Neuronal stem cell (in vitro differentiated cells): ENCODE measurements around the gene MLN.
A peak's percentile ranks its signal among the peaks of the same experiment; 100 is the strongest.

Source experiments
- DNase-seq: peaks from one replicate; pipeline ENCODE4 v3.0.0-alpha.2; 2013; ENCODE audit warnings: low spot score
- H2AFZ ChIP-seq: one replicate; pipeline ENCODE4 v1.6.1; 2013; ENCODE audit warnings: mild to moderate bottlenecking, low read length, inconsistent platforms
- H2AK5ac ChIP-seq: 2 replicates; pipeline ENCODE4 v1.6.1; 2013; ENCODE audit warnings: low read depth, mild to moderate bottlenecking, inconsistent platforms, low read length, moderate library complexity, mixed read lengths
- H2BK120ac ChIP-seq: 2 replicates; pipeline ENCODE4 v1.6.1; 2013; ENCODE audit warnings: low read depth, mild to moderate bottlenecking, inconsistent platforms, low read length, moderate library complexity, mixed read lengths
- H2BK12ac ChIP-seq: one replicate; pipeline ENCODE4 v1.6.1; 2013; ENCODE audit warnings: low read length, inconsistent platforms
- H2BK15ac ChIP-seq: 2 replicates; pipeline ENCODE4 v1.6.1; 2013; ENCODE audit warnings: mild to moderate bottlenecking, low read length, inconsistent platforms, mixed read lengths
- H2BK5ac ChIP-seq: one replicate; pipeline ENCODE4 v1.6.1; 2013; ENCODE audit warnings: inconsistent platforms, mild to moderate bottlenecking, low read length, moderate library complexity
- H3K14ac ChIP-seq: one replicate; pipeline ENCODE4 v1.6.1; 2013; ENCODE audit warnings: low read length, inconsistent platforms
- H3K18ac ChIP-seq: 2 replicates; pipeline ENCODE4 v1.6.1; 2013; ENCODE audit warnings: low read length, inconsistent platforms
- H3K23ac ChIP-seq: 2 replicates; pipeline ENCODE4 v1.6.1; 2013; ENCODE audit warnings: low read depth, mild to moderate bottlenecking, mixed read lengths, low read length, inconsistent platforms; ENCODE audit not compliant: poor library complexity
- H3K27ac ChIP-seq: replicated peaks from 3 replicates; pipeline ENCODE4 v1.5.1; 2013; ENCODE audit warnings: low read length, inconsistent platforms
- H3K27me3 ChIP-seq, 3 experiments: 2 replicates each; pipeline ENCODE4 v1.6.1; 2013; ENCODE audit warnings: low read length in 3 of 3, mild to moderate bottlenecking in 2 of 3, inconsistent platforms in 1 of 3, low read depth in 1 of 3, mixed read lengths in 1 of 3, moderate library complexity in 1 of 3; ENCODE audit not compliant: control insufficient read depth in 3 of 3, insufficient read depth in 3 of 3
- H3K36me3 ChIP-seq, 2 donors: replicated peaks in 1 of 2; 2 replicates each; pipeline ENCODE4 v1.6.1; 2013; ENCODE audit warnings: low read length in 2 of 2; ENCODE audit not compliant: control insufficient read depth in 2 of 2, insufficient read depth in 2 of 2
- H3K4ac ChIP-seq: 2 replicates; pipeline ENCODE4 v1.6.1; 2013; ENCODE audit warnings: inconsistent platforms, mild to moderate bottlenecking, low read length, moderate library complexity
- H3K4me1 ChIP-seq, 2 donors: 1 replicate in 1 of 2; 2 replicates in 1 of 2; pipeline ENCODE4 v1.6.1; 2013; ENCODE audit warnings: low read length in 2 of 2, low read depth in 1 of 2; ENCODE audit not compliant: control insufficient read depth in 2 of 2, insufficient read depth in 1 of 2
- H3K4me2 ChIP-seq: one replicate; pipeline ENCODE4 v1.6.1; 2013; ENCODE audit warnings: mild to moderate bottlenecking, low read length, inconsistent platforms; ENCODE audit not compliant: insufficient read depth, poor library complexity, severe bottlenecking
- H3K4me3 ChIP-seq, 2 donors: 2 replicates each; pipeline ENCODE4 v1.5.1; 2013; ENCODE audit warnings: low read length in 2 of 2, mild to moderate bottlenecking in 2 of 2, inconsistent platforms in 1 of 2, moderate library complexity in 1 of 2
- H3K79me1 ChIP-seq: one replicate; pipeline ENCODE4 v1.6.1; 2013; ENCODE audit warnings: low read depth, mild to moderate bottlenecking, inconsistent platforms, low read length, moderate library complexity
- H3K9ac ChIP-seq: one replicate; pipeline ENCODE4 v1.6.1; 2013; ENCODE audit warnings: mild to moderate bottlenecking, low read depth, low read length, inconsistent platforms; ENCODE audit not compliant: poor library complexity
- H3K9me3 ChIP-seq, 2 donors: replicated peaks in 1 of 2; 2 replicates each; pipeline versions ENCODE3 to v1.6.1; 2013; ENCODE audit warnings: low read length in 2 of 2, mild to moderate bottlenecking in 2 of 2, inconsistent platforms in 1 of 2, low read depth in 1 of 2, mixed read lengths in 1 of 2, moderate library complexity in 1 of 2; ENCODE audit not compliant: control insufficient read depth in 2 of 2, insufficient read depth in 1 of 2
- H4K8ac ChIP-seq: one replicate; pipeline ENCODE4 v1.6.1; 2013; ENCODE audit warnings: low read depth, mild to moderate bottlenecking, inconsistent platforms, low read length, moderate library complexity
- H4K91ac ChIP-seq: one replicate; pipeline ENCODE4 v1.6.1; 2013; ENCODE audit warnings: low read length, low read depth, mild to moderate bottlenecking, inconsistent platforms; ENCODE audit not compliant: poor library complexity
- WGBS, 2 donors: extraction: QIAGEN DNeasy Blood & Tissue Kit; methylation state at CpG; one replicate each; pipeline ENCODE4 v1.1.7; 2013; ENCODE audit warnings: missing lambda C conversion rate in 2 of 2, mixed read lengths in 1 of 2; ENCODE audit not compliant: insufficient read length in 2 of 2, insufficient replicate concordance in 1 of 2; ENCODE audit errors: extremely low coverage in 2 of 2; 5-methylcytosine and 5-hydroxymethylcytosine counted together

The MLN gene

DNA sequence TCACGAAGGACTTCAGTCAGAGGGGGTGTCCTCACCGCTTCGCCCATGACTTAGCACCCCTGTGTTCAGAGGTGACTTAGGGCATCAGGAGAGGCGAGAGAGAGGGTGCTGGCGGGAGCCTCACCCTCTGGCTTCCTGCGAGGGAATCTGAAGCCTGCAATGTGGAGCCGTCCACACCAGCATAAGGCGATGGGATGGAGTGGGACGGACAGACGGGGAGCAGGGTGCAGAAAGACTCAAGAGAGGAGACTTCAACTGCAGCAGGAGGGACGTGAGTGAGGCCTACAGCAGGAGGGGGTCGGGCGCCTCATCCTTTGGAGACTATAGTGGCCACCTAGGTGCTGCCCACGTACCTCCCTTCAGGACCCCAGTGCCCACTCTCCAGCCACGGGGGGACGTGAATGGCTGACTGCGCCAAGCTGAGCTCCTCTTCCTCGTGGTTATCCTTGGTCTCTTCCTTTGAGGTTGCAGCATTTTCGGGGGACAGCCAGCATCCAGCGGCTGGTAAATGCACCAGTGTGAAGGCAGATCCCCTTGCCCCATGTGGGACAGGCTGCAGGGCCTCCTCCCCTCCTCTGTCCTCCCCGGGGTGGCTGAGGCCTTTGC lies 26.9 kb upstream of the MLN start:
- no peak overlapping the region for H2BK12ac ChIP-seq
- no peak overlapping the region for H2AK5ac ChIP-seq
- no peak overlapping the region for H4K91ac ChIP-seq

DNA sequence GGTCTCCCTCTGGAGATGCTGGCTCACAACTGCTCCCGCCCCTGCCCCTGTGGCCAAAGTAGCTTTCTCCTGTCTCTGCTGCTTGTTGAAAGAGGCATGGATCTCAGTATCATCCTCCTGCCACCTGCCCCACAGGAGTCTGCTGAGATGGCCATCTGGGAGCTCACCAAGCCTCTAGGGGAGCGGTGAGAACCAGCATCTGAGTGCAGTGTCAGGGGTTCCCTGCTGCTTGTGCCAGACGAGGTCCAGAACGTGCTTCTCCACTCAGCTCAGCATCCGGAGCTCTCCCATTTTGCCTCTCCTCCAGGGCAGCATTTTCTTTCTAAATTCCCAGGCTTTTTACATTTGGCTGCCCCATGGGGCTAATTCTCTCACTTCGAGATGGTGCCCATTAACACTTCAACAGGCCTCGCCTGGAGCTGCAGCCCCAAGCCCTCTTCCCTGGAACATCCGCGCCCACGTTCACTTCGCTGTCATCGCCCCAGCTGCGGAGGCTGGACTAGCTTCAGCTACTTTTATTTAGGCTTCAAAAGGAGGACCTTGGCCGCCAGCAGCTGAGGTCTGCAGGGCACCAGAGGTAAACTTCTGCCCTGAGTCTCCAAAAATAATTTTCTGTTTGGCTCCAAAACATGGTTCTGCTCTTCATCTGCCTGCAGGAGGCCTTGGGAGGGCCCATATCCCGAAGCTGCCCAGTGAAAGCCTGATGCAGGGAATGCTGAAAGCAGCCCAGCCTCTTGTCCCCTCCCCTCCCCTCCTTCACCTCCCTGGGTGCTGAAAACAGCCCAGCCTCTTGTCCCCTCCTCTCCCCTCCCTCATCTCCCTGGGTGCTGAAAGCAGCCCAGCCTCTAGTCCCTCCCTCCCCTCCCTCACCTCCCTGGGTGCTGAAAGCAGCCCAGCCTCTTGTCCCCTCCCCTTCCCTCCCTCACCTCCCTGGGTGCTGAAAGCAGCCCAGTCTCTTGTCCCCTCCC lies 25.2 kb upstream of the MLN start:
- H4K91ac ChIP-seq: no peak overlapping the region
- peak overlapping the region; percentile 3 for H3K23ac ChIP-seq
- no peak for DNase-seq
- H2BK15ac ChIP-seq: peak overlapping the region; percentile 20
- peak overlapping the region; percentile 30 for H2BK12ac ChIP-seq
- H3K36me3 ChIP-seq: no peaks in the 10 kb centered on the region
- H3K4me1 ChIP-seq: peaks cover 2 to 11% of the 10 kb centered on the region in 2 donors
- H3K18ac ChIP-seq: peak overlapping the region; percentile 72
- no CpG with 5 or more reads among the region's 15 CpGs for whole genome bisulfite sequencing, 2 donors
- no peak overlapping the region for H2AFZ ChIP-seq
- peaks cover 0 to 32% (median 0%) of the 10 kb centered on the region in 3 experiments for H3K27me3 ChIP-seq
- H3K79me1 ChIP-seq: no peaks in the 10 kb centered on the region
- peak overlapping the region; percentile 14 for H3K4ac ChIP-seq
- peak overlapping the region in 1 of 2 donors; percentile 4 for H3K4me3 ChIP-seq
- no peak overlapping the region for H2BK5ac ChIP-seq
- H3K14ac ChIP-seq: peak overlapping the region; percentile 85
- no peak overlapping the region for H3K4me2 ChIP-seq
- no peak overlapping the region for H3K9ac ChIP-seq
- H2AK5ac ChIP-seq: peak overlapping the region; percentile 57
- H3K9me3 ChIP-seq: peaks cover 0 to 6% of the 10 kb centered on the region in 2 donors
- H4K8ac ChIP-seq: peak overlapping the region; percentile 52
- no peak overlapping the region for H3K27ac ChIP-seq
- no peak overlapping the region for H2BK120ac ChIP-seq

More for the DNA sequence above, 26.9 kb upstream of the MLN start:
- peak overlapping the region; percentile 59 for H2BK5ac ChIP-seq
- no peak overlapping the region for H2BK120ac ChIP-seq
- DNase-seq: no peak
- H3K9me3 ChIP-seq: peaks cover 0 to 6% of the 10 kb centered on the region in 2 donors
- no peak overlapping the region for H3K23ac ChIP-seq
- H3K79me1 ChIP-seq: no peaks in the 10 kb centered on the region
- H3K27me3 ChIP-seq: peaks cover 0 to 32% (median 0%) of the 10 kb centered on the region in 3 experiments
- H3K9ac ChIP-seq: peak overlapping the region; percentile 45
- H3K18ac ChIP-seq: peak overlapping the region; percentile 74
- H2AFZ ChIP-seq: no peak overlapping the region
- no peak overlapping the region for H3K27ac ChIP-seq
- no peak overlapping the region for H3K14ac ChIP-seq
- H2BK15ac ChIP-seq: peak overlapping the region; percentile 7
- H3K36me3 ChIP-seq: no peaks in the 10 kb centered on the region
- H3K4me1 ChIP-seq: peaks cover 0 to 11% of the 10 kb centered on the region in 2 donors
- H3K4me3 ChIP-seq: no peak overlapping the region
- H3K4me2 ChIP-seq: no peak overlapping the region
- H3K4ac ChIP-seq: no peak overlapping the region
- no CpG with 5 or more reads among the region's 21 CpGs for WGBS, 2 donors
- no peak overlapping the region for H4K8ac ChIP-seq

DNA sequence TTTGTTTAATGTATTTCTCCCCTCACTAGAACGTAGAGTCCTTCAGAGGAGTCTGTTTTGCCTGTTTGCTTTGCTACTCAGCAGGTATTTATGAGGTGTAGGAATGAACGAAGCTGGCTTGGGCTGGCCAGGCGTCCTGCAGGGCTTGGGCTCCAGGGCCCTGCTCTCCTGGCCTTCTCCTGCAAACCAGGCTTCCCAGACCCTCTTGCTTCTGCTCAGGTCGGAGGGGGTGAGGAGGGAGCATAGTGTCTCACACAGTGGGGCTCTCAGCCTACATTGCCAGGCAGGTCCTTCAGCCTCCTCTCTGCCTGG lies 24.6 kb upstream of the MLN start:
- H3K27me3 ChIP-seq: peaks cover 0 to 32% (median 0%) of the 10 kb centered on the region in 3 experiments
- H3K79me1 ChIP-seq: no peaks in the 10 kb centered on the region
- DNase-seq: no peak
- H3K9ac ChIP-seq: no peak overlapping the region
- peak overlapping the region in 1 of 2 donors; percentile 4 for H3K4me3 ChIP-seq
- WGBS, 2 donors: no CpG with 5 or more reads among the region's 4 CpGs
- no peak overlapping the region for H3K4me2 ChIP-seq
- H3K4ac ChIP-seq: no peak overlapping the region
- peak overlapping the region; percentile 30 for H2BK12ac ChIP-seq
- no peak overlapping the region for H4K91ac ChIP-seq
- H4K8ac ChIP-seq: peak overlapping the region; percentile 52
- no peak overlapping the region for H3K27ac ChIP-seq
- H3K9me3 ChIP-seq: peaks cover 0 to 2% of the 10 kb centered on the region in 2 donors
- H3K18ac ChIP-seq: peak overlapping the region; percentile 72
- H2BK120ac ChIP-seq: no peak overlapping the region
- no peak overlapping the region for H2BK5ac ChIP-seq
- no peaks in the 10 kb centered on the region for H3K36me3 ChIP-seq
- no peak overlapping the region for H2BK15ac ChIP-seq
- H3K4me1 ChIP-seq: peaks cover 2 to 12% of the 10 kb centered on the region in 2 donors
- peak overlapping the region; percentile 3 for H3K23ac ChIP-seq
- peak overlapping the region; percentile 57 for H2AK5ac ChIP-seq
- H2AFZ ChIP-seq: no peak overlapping the region
- peak overlapping the region; percentile 85 for H3K14ac ChIP-seq
